Measurements from ENCODE around the gene SIGLEC11.

Gene SIGLEC11

GRCh38 chr19:49924004-49924880 is 36.7 kb downstream of the SIGLEC11 start:
- no peak for DNase-seq

GRCh38 chr19:49923055-49924003 is 37.6 kb downstream of the SIGLEC11 start:
- no peak for DNase-seq

- peak; percentile 68 for DNase-seq
Observed at GRCh38 chr19:49921871-49922795, 38.8 kb downstream of the SIGLEC11 start.

GRCh38 chr19:49920624-49921363 is 40.2 kb downstream of the SIGLEC11 start:
- no peak for DNase-seq

GRCh38 chr19:49918089-49918488 is 42.9 kb downstream of the SIGLEC11 start:
- no peak for DNase-seq

GRCh38 chr19:49916839-49917733 is 43.9 kb downstream of the SIGLEC11 start:
- DNase-seq: no peak

GRCh38 chr19:49915271-49915670 is 45.7 kb downstream of the SIGLEC11 start:
- no peak for DNase-seq

GRCh38 chr19:49913720-49914119 is 47.3 kb downstream of the SIGLEC11 start:
- DNase-seq: no peak

GRCh38 chr19:49912965-49913685 is 47.8 kb downstream of the SIGLEC11 start:
- no peak for DNase-seq

- DNase-seq: no peak
Observed at GRCh38 chr19:49911381-49912145, 49.4 kb downstream of the SIGLEC11 start.

GRCh38 chr19:49910179-49910578 is 50.8 kb downstream of the SIGLEC11 start:
- DNase-seq: no peak

GRCh38 chr19:49908480-49909420 is 52.2 kb downstream of the SIGLEC11 start:
- no peak for DNase-seq

GRCh38 chr19:49907745-49908446 is 53.1 kb downstream of the SIGLEC11 start:
- no peak for DNase-seq

GRCh38 chr19:49906879-49907564 is 54.0 kb downstream of the SIGLEC11 start:
- no peak for DNase-seq

GRCh38 chr19:49904136-49904535 is 56.8 kb downstream of the SIGLEC11 start:
- no peak for DNase-seq
